ENCODE results near the gene WDR93. TPM values are rescaled to one million over a fixed set of nuclear protein-coding genes. Genes with fewer than 3 reads are reported as not detected.
A peak's percentile ranks its signal among the peaks of the same experiment; 100 is the strongest.

WDR93 gene
- total RNA-seq, 2 experiments from 2014 or later: not detected

- CTCF ChIA-PET: interaction anchor here (1.2 to 4.9 kb wide), 7 partner anchors 10 to 330 kb away, joined by 3 to 29 read pairs (median 4); no protein-coding TSS in a partner anchor
- no peak overlapping the region for H3K27ac Mint-ChIP-seq
- no peak for ATAC-seq
- H3K4me1 Mint-ChIP-seq: peaks cover 2% of the 10 kb centered on the region
- no peaks in the 10 kb centered on the region for H3K36me3 Mint-ChIP-seq
- H3K27me3 Mint-ChIP-seq: peaks cover 12% of the 10 kb centered on the region
- no peaks in the 10 kb centered on the region for H3K9me3 Mint-ChIP-seq (ENCODE audit: low read depth)
- peak overlapping the region; percentile 64 for H3K4me3 Mint-ChIP-seq
- DNase-seq: no peak
These were observed 59.4 kb downstream of the WDR93 start for GRCh38 chr15:89749951-89750559.

GRCh38 chr15:89750560-89751542, 60.2 kb downstream of the WDR93 start, which contains the start of gene MESP1:
Gene MESP1, minus strand, starts transcription at chr15:89751249. Its CDS starts 18 bp downstream, at chr15:89751231.
- H3K36me3 Mint-ChIP-seq: no peaks in the 10 kb centered on the region
- peaks cover 2% of the 10 kb centered on the region for H3K4me1 Mint-ChIP-seq
- DNase-seq: peak; percentile 92
- peaks cover 17% of the 10 kb centered on the region for H3K27me3 Mint-ChIP-seq
- no peak within 1 kb of the TSS for H3K27ac Mint-ChIP-seq
- CTCF ChIA-PET: interaction anchor here (1.2 to 4.9 kb wide), 8 partner anchors 10 to 329 kb away, joined by 3 to 29 read pairs (median 6); no protein-coding TSS in a partner anchor
- no peaks in the 10 kb centered on the region for H3K9me3 Mint-ChIP-seq (ENCODE audit: low read depth)
- ATAC-seq: peak; percentile 99
- H3K4me3 Mint-ChIP-seq: peak within 1 kb of the TSS; percentile 64

GRCh38 chr15:89751748-89752147, 61.1 kb downstream of the WDR93 start:
- Mint-ChIP-seq H3K36me3 (no peaks in the 10 kb centered on the region), H3K27me3 (peaks cover 21% of the 10 kb centered on the region), H3K9me3 (ENCODE audit: low read depth) (no peaks in the 10 kb centered on the region), H3K4me1 (peaks cover 2% of the 10 kb centered on the region), H3K4me3 (peak overlapping the region; percentile 33), H3K27ac (no peak overlapping the region)
- CTCF ChIA-PET: interaction anchor here (0.6 to 4.9 kb wide), 5 partner anchors 9 to 640 kb away, joined by 3 to 29 read pairs (median 13); no protein-coding TSS in a partner anchor
- DNase-seq: no peak
- ATAC-seq: no peak

GRCh38 chr15:89753855-89754254, 63.2 kb downstream of the WDR93 start:
- H3K36me3 Mint-ChIP-seq: no peaks in the 10 kb centered on the region
- DNase-seq (no peak), ATAC-seq (no peak)
- H3K9me3 Mint-ChIP-seq (ENCODE audit: low read depth): no peaks in the 10 kb centered on the region
- CTCF ChIA-PET: interaction anchor here (4.9 kb wide), 1 partner anchor 7 kb away, joined by 29 read pairs; no protein-coding TSS in a partner anchor
- H3K4me1 Mint-ChIP-seq: peaks cover 2% of the 10 kb centered on the region
- no peak overlapping the region for H3K4me3 Mint-ChIP-seq
- peaks cover 21% of the 10 kb centered on the region for H3K27me3 Mint-ChIP-seq
- H3K27ac Mint-ChIP-seq: no peak overlapping the region

DNA sequence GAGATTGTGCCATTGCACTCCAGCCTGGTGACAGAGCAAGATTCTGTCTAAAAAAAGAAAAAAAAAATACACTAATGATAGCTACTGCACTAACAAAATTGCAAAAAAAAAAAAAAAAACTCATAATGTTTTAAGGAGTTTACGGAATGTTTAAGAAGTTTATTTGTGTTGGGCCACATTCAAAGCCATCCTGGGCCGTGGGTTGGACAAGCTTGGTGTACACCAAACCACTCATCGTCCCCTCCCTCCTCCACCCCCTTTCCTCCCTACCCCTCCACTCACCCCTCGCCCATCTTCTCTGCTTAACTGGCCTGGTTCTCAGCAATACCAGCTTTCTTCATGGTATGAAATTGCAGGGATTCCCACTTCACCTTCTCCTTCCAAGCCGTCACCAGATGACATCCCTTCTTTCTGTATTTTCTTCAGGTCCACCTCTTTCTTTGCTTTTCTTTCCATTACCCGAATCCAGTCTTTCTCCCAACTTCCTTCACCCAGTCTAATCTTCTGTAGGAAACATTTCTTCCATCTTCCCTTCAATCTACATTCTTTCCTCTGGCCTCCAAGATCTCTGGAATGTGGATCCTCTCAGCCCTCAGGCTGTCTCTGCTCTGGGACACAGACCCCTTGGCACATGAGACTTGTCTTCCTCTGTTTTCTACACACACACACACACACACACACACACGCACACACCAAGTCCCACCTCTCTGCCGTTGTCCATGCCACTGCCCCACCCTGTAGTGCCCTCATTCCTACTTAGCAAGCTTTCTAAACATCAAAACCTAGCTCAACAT, 63.9 kb downstream of the WDR93 start:
- Mint-ChIP-seq H3K4me1 (peaks cover 2% of the 10 kb centered on the region), H3K27me3 (peaks cover 18% of the 10 kb centered on the region), H3K4me3 (no peak overlapping the region), H3K36me3 (no peaks in the 10 kb centered on the region), H3K9me3 (ENCODE audit: low read depth) (no peaks in the 10 kb centered on the region), H3K27ac (no peak overlapping the region)
- no peak for ATAC-seq
- CTCF ChIA-PET: interaction anchor here (0.8 to 1.8 kb wide), 2 partner anchors 14 kb away, joined by 3 to 4 read pairs; no protein-coding TSS in a partner anchor
- DNase-seq: no peak

DNA sequence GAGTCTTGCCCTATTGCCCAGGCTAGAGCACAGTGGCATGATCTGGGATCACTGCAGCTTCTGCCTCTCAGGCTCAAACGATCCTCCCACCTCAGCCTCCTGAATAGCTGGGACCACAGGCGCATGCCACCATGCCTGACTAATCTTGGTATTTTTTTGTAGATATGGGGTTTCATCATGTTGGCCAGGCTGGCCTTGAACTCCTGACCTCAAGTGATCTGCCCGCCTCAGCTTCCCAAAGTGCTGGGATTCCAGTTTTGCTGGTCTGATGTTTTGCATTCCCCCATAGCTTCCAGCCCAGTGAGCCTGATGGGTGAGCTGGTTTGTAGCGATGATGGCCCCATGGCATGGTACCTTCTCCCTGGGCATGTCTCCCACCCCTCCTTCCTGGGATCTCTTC, 65.1 kb downstream of the WDR93 start:
- peaks cover 4% of the 10 kb centered on the region for H3K4me1 Mint-ChIP-seq
- no peaks in the 10 kb centered on the region for H3K36me3 Mint-ChIP-seq
- no peaks in the 10 kb centered on the region for H3K9me3 Mint-ChIP-seq (ENCODE audit: low read depth)
- DNase-seq: no peak
- no peak for ATAC-seq
- peaks cover 17% of the 10 kb centered on the region for H3K27me3 Mint-ChIP-seq
- CTCF ChIA-PET: interaction anchor here (1.8 kb wide), 1 partner anchor 16 kb away, joined by 4 read pairs; no protein-coding TSS in a partner anchor
- no peak overlapping the region for H3K27ac Mint-ChIP-seq
- H3K4me3 Mint-ChIP-seq: no peak overlapping the region

- no peak for ATAC-seq
- Mint-ChIP-seq H3K4me1 (peaks cover 6% of the 10 kb centered on the region), H3K4me3 (no peak overlapping the region), H3K9me3 (ENCODE audit: low read depth) (no peaks in the 10 kb centered on the region), H3K27me3 (peaks cover 17% of the 10 kb centered on the region), H3K36me3 (no peaks in the 10 kb centered on the region), H3K27ac (no peak overlapping the region)
- no peak for DNase-seq
- CTCF ChIA-PET: interaction anchor here (0.7 to 7.0 kb wide), 4 partner anchors 16 to 248 kb away, joined by 3 to 113 read pairs (median 4); no protein-coding TSS in a partner anchor
These were observed 66.3 kb downstream of the WDR93 start for GRCh38 chr15:89756897-89757296.

DNA sequence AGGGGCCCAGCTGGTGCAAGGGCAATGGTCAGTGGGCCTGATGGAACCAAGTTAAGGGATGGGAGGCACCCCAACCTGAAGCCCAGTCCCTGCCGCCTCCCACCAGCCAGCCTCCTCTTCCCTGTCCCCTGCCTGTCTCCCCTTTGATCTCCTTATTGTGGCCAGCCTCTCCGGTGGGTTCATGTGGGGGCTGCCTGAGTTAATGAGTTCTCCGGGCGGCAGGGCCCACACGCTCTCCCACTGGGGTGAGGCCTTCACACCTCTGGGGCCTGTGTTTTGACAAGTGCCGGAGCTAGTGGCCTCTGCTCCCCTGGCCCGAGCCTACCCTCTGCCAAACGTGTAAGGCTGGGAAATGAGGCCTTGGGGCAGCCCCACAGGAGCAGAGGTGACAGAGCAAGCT, 67.7 kb downstream of the WDR93 start:
- Mint-ChIP-seq H3K4me3 (no peak overlapping the region), H3K9me3 (ENCODE audit: low read depth) (no peaks in the 10 kb centered on the region), H3K27me3 (peaks cover 15% of the 10 kb centered on the region), H3K27ac (no peak overlapping the region), H3K36me3 (no peaks in the 10 kb centered on the region), H3K4me1 (peaks cover 6% of the 10 kb centered on the region)
- DNase-seq (no peak), ATAC-seq (no peak)
- CTCF ChIA-PET: interaction anchor here (1.0 to 7.0 kb wide), 2 partner anchors 15 to 117 kb away, joined by 3 to 113 read pairs; no protein-coding TSS in a partner anchor

- H3K36me3 Mint-ChIP-seq: no peaks in the 10 kb centered on the region
- H3K9me3 Mint-ChIP-seq (ENCODE audit: low read depth): no peaks in the 10 kb centered on the region
- H3K4me1 Mint-ChIP-seq: peaks cover 6% of the 10 kb centered on the region
- no peak overlapping the region for H3K4me3 Mint-ChIP-seq
- no peak for DNase-seq
- H3K27ac Mint-ChIP-seq: no peak overlapping the region
- ATAC-seq: no peak
- peaks cover 14% of the 10 kb centered on the region for H3K27me3 Mint-ChIP-seq
- CTCF ChIA-PET: interaction anchor here (1.0 to 7.0 kb wide), 4 partner anchors 7 to 116 kb away, joined by 3 to 113 read pairs (median 16); partner anchors contain the start of gene MESP1
These were observed 68.4 kb downstream of the WDR93 start for GRCh38 chr15:89758981-89759380.

GRCh38 chr15:89759835-89760234, 69.2 kb downstream of the WDR93 start:
- no peak overlapping the region for H3K4me3 Mint-ChIP-seq
- H3K27me3 Mint-ChIP-seq: peaks cover 10% of the 10 kb centered on the region
- H3K9me3 Mint-ChIP-seq (ENCODE audit: low read depth): no peaks in the 10 kb centered on the region
- no peak for DNase-seq
- no peak overlapping the region for H3K27ac Mint-ChIP-seq
- peaks cover 6% of the 10 kb centered on the region for H3K4me1 Mint-ChIP-seq
- CTCF ChIA-PET: interaction anchor here (0.7 to 7.0 kb wide), 12 partner anchors 8 to 373 kb away, joined by 3 to 113 read pairs (median 8); partner anchors contain the start of gene MESP1
- ATAC-seq: no peak
- H3K36me3 Mint-ChIP-seq: no peaks in the 10 kb centered on the region

DNA sequence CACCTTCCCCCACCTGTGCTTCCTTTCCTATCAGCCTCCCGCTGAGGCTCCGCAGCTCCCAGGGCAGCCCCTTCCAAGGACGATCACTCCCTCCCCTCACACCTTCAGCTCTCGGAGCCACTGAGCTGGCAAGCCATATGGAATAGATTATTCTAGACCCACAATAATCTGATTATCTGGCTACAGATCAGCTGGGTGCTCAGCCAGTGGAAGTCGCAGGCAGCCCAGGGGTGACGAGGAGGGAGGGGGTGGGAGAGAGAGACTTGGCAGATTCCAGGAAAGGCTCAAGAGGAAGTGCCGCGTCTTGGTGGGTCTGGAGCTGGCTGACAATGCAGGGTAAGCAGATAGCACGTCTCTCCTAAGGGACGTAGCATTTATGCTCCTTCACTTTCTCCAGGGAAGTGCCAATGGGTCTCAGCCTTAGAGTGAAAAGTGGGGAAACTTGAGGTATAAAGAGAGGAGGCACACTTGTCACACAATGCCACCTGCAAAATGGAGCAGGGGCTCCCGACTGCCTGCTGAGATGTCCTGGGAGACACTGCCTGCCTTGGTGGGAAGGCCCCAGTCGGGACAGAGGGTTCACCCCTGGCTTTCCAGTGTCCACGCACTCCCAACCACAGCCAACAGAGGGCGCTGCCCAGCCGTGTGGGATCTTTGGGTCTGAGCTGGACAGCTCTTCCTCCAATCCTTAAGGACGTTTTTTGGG, 69.8 kb downstream of the WDR93 start:
- H3K9me3 Mint-ChIP-seq (ENCODE audit: low read depth): no peaks in the 10 kb centered on the region
- ATAC-seq (peak; percentile 87), DNase-seq (peak; percentile 81)
- CTCF ChIA-PET: interaction anchor here (0.7 to 7.0 kb wide), 33 partner anchors 9 to 437 kb away, joined by 3 to 113 read pairs (median 4); partner anchors contain the start of genes ANPEP, AP3S2, MESP1 and MESP2
- no peaks in the 10 kb centered on the region for H3K36me3 Mint-ChIP-seq
- H3K27me3 Mint-ChIP-seq: peaks cover 7% of the 10 kb centered on the region
- H3K4me1 Mint-ChIP-seq: peaks cover 6% of the 10 kb centered on the region
- H3K27ac Mint-ChIP-seq: no peak overlapping the region
- H3K4me3 Mint-ChIP-seq: no peak overlapping the region

All from activated CD8-positive, alpha-beta memory T cell treated with anti-CD3 and anti-CD28 coated beads, Interleukin-2, amount 10 ng/mL, durations not matched to agents 7 days and 5 days (primary cell).